GM18520 (cell line): ENCODE results near the gene TPM1.

Source experiments
- ATAC-seq: cut with Tn5 transposase; IDR thresholded peaks from one replicate; pipeline ENCODE4 v1.9.1; 2021; ENCODE audit not compliant: unreplicated experiment

The TPM1 gene

DNA sequence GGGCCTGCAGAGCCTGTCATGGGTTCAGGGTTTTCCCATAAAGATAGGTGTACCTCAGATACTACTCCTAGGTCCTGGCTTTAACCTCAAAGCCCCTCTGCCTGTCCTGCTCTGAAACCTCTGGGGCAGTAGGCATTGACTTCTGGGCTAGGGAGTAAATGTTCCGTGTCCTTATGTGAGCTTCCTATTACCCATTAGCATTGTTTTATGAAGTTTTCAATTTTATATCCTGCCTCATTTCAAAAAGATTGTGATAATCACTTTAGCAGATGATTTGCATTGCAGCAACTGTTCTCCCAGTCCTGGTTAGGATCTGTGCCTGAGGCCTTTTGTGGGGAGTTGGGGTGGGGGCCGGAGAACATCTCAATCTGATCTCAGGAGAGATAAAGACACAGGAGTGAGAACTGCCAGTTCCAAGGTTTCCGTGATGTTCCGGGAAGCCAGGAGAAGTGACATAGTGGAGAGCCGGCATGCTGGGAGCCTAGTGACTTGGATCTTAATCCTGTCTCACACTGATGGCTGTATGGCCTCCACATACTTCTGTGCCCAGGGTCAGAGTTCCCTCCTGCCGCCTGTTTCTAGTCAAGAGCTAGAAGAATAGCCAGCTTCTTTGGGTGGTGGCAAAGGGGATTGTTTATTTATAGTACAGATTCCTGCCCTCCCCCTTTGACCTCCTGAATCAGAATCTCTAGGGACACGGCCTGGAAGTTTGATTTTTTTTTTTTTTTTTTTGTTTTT, 10.6 kb downstream of the TPM1 start:
- no peak for ATAC-seq

DNA sequence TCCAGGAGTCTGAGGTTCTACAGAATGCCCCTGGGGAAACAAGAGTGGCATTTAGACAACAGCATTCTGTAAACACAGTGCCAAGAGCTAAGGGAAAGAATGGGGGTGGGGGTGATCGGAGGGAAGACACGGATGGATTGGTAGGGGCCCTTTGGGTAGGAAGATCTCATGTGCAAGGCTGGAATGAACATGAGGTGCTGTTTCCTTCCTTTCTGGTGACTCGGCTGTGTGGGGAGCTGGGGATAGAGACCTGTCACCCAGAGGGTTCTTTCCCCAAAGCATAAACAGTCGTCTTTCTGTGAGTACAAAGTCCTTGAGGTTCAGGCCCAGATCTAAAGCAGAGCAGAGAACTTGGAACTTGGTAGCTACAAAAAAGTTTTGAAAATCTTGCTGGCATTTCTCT, 11.7 kb downstream of the TPM1 start:
- ATAC-seq: no peak

DNA sequence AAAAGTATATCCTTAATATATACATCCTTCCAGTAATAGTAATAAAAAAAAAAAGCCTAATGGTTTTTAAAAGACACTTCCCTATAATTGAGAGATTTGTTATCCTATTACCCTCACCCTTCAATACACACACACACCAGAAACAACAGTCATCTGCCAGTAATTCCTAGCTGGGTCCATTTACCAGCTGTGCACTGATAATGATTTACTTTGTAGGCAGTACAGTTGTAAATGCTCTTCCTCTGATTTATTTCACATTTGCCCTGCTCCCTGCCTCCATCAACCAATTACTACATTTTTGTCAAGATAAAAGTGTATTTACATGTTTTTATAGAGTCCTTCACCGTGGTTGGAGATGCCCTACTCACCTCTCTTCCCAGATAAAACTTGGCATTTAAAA, 12.4 kb downstream of the TPM1 start:
- no peak for ATAC-seq

DNA sequence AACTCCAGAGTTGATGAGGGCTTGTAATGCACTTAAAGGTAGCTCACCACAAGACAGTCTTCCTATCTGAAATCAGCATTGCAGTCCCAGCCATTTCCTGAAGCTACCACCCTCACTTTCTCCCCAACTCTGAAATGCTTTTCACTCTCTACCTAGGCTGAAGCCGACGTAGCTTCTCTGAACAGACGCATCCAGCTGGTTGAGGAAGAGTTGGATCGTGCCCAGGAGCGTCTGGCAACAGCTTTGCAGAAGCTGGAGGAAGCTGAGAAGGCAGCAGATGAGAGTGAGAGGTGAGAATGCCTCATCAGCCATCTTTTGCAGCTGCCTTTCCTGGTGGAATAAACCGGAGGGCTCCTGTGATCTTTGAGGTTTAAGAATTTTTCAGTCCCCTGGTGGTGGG, 14.3 kb downstream of the TPM1 start:
- no peak for ATAC-seq

DNA sequence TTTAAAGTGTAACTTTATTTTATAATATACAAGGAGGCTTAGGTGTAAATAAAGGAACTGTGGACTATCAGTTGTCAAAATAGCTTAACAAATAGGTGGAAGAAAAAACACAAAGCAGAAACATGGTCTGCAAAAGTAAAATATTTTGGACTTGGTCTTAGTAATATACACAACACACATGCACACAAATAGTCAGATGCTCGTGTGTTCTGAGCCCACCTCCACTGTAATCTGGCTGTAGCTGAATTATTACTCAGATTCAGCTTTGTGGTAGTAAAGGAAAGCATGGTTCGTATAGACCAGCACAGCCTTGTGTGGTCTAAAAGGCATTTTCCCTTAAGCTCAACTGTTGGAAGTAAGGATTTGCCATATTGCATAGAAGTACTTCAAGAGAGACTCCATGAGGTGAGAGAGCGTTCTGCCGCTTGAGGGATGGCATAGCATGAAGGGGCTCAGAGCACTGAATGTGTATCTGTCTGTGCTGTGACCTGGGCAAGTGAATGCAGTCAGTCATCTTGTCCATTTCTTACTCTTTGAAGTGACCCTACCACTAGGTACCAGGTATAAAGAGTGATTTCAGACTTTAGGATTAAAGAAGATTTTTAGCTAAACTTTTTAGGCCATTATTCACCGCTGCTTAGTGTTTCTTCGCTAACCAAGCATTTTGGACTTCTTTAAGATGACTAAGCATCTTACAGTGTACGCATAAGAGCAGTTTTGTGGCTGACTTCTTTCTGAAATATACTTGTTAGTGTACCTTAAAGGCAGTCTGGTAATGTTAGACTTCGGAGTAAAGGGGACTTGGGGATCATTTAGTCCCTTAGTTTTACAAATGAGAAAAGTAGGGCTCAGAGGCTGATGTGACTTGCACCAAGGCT, 15.2 kb downstream of the TPM1 start:
- ATAC-seq: no peak

DNA sequence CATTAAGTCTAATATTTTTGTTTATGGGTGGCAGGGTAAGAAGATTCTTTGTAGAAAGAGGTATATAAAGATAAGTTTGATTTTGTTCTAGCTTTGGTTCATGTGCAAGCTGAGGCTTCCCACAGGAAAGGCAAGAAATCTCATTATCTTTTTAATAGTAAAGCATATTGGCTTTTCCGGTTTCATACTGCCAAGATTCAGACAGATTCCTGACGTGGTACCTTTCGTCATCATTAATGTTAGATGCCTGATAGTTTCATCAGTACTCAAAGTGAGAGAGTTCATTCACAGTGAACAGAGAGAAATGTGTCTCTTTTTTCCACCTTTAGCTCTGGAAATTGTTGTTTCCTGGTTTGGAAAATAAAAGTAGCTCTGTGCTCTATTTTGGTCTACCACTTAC, 16.5 kb downstream of the TPM1 start:
- ATAC-seq: no peak

DNA sequence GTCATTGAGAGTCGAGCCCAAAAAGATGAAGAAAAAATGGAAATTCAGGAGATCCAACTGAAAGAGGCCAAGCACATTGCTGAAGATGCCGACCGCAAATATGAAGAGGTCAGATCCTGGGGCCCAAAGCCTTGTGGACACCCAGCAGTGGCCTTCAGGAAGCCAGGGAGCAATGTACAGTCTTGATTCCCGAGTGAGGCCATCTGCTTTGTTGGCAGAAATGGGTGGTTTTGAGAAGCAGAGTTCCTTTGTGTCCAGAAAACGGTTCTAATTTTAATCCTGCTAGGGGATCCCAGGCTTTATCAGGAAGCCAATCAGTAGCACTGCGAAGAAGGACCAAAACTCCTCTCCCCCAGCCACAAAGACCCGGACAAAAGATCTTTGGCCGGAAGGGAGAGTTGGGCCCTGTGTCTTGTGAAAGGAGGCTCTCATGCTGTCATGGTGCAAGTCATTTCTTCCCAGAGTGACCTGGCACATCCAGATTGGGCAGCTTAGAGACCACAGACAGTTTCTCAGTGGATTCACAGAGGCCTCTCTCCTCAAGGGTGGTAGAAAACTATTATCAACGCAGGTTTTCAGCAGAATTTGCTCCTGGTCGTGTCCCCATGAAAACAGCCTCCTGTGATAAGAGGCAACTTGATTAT, 17.1 kb downstream of the TPM1 start:
- no peak for ATAC-seq

DNA sequence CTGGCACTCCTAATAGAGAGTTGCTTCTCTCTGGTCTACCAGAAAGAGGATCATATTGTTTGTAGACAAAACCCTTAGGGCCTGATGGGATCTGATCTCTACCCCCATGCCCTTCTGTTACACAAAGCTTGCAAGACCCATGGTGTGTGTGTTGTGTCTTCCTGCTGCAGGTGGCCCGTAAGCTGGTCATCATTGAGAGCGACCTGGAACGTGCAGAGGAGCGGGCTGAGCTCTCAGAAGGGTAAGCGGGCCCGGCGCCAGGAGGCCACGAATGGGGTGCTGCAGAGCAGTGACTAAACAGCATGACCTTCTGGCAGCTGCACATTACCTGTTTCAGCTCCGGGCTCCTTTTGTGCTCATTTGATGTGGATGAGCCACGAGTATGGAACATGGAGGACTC, 18.2 kb downstream of the TPM1 start:
- no peak for ATAC-seq

DNA sequence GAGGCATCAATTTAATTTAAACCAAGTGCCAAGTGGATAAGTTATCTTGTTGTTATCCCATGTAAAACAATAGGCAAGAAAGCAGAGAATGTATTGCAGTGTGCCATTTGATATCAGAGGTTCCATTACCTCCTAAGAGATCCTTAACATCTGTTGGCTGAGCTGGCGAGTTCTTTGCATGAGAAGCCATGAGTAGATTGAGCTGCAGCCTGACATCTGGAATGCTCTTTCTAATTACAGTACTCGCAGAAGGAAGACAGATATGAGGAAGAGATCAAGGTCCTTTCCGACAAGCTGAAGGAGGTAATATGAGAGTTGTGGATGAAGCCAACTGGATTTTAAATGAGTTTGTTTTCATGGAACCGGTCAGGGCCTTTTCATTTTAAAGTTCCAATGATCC, 19.4 kb downstream of the TPM1 start:
- no peak for ATAC-seq

DNA sequence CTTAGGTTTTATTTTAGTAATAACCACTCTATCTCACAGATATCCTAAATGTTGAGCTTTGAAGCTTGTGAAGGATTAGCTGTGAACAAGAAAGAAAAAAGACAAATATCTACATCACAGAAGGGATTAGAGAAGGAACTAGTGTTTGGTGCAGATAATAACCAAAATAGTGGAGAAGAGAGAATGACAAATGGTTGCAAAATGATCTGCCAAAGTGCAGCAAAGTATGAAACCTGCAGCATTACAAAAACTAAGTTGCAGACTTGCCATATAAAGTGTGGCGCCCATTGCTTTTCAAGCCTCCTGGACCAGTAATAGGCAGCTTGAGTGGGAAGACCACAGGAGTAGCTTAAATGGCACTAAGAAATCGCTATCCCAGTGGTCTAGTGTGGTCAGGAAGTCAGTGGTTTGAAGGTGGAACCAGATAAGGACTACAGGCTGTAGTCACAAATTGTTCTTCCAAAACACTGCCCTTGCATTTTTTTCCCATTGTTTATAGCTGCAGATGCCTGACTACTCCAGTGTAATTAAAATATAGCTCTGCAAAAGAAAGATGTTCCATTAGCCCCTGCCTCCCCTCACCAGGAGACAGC, 20.7 kb downstream of the TPM1 start:
- ATAC-seq: no peak

DNA sequence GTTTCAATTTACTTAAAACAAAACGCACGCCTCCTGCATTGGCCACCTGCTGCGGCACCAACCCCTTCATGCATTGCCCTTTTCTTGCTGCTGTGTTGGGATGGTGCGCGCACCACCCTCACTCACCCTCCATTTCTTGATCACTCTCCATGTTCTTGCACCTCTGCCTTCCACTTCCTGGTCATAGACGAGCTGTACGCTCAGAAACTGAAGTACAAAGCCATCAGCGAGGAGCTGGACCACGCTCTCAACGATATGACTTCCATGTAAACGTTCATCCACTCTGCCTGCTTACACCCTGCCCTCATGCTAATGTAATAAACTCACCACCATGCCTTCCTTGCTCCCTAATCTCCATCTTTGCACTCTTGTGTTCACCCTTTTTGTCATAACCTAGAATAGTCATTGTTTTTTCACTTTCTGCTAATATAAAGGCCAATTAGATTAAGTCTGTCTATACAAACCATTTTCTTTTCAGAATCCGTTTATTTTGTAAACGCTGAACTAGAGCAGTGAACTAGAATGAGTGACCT, 21.4 kb downstream of the TPM1 start:
- no peak for ATAC-seq

DNA sequence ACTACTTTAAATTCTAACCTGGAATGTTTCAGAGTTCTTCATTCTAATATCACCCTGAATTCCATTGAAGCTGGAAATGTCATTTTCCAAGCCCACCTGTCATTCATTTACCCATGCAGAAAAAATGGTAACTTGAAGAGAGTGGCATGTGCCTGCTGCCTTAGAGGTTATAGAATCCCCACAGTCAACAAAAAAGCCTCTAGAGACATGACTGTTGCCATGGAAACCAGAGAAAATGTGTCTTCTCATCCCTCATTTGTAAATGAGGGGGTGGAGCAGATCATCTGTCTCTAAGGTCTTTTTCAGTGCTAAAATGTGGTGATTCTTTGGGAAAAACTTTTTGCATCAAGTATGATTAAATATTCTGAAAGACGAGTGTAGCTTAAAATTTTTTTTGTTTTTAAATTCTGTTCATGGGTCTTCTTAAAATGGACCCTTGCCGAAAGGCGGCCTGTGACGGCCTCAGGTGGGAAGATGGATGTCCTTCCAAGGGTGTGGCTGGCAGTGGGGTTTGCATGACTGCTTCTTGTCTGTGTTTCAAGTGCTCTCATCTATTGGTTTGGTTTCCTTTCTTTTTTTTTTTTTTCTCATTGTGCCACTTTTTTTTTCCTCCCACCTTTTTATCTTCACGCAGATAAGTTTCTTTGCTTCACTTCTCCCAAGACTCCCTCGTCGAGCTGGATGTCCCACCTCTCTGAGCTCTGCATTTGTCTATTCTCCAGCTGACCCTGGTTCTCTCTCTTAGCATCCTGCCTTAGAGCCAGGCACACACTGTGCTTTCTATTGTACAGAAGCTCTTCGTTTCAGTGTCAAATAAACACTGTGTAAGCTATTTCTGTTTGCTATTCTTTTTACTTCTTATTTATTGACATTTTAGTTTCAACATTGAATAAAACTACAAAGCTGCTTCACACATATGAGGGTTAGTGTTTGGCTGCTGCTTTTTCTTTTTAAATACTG, 23.0 kb downstream of the TPM1 start:
- no peak for ATAC-seq

DNA sequence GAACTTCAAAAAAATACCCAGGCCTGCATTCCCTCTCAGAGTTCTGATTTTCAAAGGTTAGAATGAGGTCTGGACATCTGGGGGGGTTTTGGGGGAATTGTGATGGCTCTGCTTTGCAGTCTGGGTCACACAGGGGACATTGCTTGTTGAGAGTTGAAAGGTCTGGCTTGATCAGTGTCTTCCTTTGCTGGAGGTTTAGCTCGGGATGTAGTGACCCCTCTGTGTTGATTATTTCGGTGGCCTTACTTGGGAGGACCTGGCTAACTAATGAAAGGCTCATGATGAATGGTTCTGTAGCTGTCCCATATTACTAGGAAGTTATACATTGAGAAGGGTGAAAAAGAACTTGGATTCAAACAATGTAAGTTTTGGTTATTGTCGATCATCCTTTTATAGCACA, 23.7 kb downstream of the TPM1 start:
- ATAC-seq: no peak

DNA sequence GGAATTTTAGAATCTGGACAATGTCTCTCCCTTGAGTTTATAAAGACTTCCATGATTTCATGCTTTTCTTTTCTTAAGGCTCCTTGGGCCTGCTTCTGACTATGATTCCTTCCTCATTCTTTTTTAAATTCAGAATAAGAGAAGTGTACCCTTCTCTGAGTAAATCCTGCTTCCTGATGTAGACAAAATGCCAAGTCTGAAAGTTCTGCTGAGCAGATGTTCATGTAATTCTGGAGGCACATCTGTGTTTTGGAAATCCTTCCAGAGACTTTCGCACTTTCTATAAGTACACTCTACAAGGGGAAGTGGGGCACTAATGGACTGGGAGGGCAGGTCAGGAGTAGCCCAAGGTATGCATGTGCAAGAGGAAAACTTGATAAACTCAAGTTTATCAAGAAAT, 24.8 kb downstream of the TPM1 start:
- no peak for ATAC-seq

DNA sequence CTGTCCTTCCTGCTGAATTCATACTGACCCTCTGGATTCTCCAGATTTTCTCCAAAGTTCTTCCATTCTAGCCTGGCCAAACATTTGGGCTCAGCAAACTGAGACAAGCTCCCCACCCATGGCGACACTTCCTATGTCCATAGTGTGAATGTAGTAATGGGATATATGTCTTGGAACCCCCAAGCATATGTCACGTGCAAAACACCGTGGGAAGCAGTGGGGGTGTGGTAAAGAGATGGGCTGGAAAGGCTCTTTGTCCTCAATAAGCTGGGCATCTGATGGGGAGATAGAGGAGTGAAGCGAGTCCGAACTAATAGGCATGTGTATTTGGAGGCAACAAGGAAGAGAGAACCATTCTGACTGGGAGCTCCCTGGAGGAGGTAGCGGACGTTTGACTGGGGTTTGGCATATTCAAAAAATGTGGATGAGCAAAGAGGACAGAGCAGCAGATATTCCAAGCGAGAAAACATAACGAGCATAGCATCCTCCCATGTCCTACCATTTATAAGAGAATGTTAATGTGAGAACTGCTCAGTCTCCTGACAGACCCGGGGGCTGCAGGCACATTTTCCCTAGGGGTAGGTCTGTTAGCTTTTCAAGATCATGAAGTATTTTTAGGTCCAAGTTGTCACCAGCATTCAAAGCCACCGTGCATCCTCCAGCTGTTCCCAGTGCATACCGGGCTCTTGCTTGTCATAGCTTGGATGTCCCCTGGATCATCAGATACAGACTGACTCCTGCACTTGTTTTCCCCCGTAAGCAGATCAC, 25.6 kb downstream of the TPM1 start:
- no peak for ATAC-seq

DNA sequence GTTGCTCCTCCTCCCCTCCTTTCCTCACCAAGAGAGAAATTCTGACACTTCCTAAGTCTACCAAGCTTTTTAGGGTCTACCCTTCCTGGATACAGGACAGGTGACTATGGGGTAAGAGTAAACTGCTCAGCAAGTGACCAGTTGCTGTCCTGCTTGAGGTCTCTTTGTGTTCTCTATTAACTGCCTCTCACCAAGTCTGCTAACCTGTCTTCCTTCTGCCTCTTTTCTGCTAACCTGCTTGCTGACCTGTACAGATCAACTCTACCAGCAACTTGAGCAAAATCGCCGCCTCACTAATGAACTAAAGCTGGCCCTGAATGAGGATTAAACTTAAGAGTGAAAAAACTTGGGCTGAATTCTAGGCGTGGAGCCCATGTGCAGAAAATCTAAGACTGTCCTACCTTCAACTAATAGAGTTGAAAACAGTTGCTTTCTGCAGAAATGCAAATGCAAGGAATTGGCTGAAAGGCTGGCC, 27.1 kb downstream of the TPM1 start:
- no peak for ATAC-seq

DNA sequence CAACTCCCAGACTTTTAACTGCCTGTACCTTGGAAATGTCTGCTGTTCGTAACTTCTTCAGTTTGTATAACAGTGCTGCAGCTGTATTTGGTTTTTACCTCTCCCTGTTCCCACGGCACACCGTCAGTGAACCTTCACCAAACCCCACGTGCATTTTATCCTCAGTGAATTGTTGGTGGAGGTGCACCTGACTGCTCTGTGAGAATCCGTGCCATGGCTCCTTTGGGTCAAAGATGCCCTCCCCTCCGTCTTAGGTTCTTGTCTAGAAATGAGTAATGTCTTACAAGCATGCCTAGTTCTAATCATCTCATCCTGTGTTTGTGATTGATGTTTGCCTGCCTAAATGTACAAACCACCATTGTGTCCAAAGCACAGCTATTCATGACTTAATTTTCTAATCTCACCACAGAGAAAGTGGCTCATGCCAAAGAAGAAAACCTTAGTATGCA, 28.2 kb downstream of the TPM1 start:
- ATAC-seq: no peak

DNA sequence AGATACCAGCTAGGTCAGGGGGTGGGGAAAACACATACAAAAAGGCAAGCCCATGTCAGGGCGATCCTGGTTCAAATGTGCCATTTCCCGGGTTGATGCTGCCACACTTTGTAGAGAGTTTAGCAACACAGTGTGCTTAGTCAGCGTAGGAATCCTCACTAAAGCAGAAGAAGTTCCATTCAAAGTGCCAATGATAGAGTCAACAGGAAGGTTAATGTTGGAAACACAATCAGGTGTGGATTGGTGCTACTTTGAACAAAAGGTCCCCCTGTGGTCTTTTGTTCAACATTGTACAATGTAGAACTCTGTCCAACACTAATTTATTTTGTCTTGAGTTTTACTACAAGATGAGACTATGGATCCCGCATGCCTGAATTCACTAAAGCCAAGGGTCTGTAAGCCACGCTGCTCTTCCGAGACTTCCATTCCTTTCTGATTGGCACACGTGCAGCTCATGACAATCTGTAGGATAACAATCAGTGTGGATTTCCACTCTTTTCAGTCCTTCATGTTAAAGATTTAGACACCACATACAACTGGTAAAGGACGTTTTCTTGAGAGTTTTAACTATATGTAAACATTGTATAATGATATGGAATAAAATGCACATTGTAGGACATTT, 28.9 kb downstream of the TPM1 start:
- no peak for ATAC-seq
